Midbrain (tissue), 1 donor: Measurements from ENCODE around the gene MAP4K4.
A peak's percentile ranks its signal among the peaks of the same experiment; 100 is the strongest.

ENCODE experiments used
- DNase-seq: peaks from one replicate; lab custom pipeline; 2025; lab: John Stamatoyannopoulos, UW

Gene MAP4K4

DNA sequence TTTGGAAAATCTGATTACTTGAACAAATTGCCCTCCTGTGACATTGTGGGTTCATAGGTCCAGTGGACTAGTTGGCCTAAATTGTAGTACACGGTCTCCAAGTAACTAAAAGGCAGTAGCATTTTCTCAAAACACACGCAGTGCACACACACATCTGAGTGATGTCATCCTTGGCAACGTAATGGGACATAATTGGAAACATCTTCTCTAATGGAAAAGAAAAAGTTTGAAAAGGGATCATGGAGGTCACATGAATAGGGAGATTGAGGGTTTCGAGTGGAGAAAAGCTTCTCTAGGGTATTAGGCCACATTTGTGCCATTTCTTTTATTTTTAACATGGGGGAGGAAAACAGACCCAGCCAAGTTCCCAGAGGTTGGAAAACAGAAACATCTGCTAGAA, 93.3 kb downstream of the MAP4K4 start:
- no peak for DNase-seq

DNA sequence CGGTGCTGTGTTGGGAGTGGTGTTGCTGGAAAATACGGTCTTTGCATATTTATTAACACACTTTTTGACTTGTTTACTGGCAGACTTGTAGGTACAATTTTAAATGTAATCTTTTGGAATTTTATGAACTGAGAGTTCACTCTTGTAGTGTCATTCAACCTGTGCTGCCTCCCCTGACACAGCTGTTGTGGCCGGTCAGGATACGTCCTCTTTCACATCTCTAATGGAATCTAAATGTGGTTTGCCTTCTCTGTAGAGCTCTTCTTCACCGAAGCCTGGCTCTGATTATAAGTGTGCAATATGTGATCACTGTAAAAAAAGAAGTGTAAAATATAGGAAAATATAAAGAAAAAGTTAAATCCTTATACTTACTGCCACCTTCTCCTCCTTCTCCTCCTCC, 94.7 kb downstream of the MAP4K4 start:
- no peak for DNase-seq

DNA sequence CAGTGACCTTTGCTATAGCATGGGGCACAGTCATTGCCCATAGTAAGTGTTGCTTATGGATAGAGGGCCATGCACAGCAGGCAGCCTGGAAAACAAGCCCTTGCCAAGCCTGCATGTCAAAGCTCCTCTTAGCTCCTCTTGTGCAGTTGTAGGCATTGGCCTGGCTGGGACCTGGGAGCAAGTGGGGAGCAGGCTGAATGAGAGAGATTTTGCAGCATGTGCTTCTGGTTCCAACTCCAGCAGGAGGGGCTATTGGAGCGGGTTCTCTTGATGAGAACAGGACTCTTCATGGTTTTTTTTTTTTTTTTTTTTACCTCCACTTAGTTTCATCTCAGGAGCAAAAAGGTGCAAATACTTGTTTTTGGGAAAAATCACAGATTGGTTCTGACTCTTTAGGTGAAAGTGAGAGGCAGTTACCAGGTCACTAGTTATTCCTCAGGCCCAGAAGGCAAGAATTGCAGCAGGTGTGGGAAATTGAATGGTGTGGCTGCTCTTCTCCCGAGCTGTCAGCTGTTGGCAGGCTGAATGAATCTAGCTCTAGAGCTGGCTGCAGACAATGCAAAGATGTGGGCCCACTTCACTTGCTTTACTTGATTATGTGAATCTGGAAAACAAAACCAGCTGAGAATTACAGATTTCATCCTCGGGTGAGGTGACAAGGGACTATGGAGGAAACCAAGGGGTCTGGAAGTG, 95.9 kb downstream of the MAP4K4 start:
- peak; percentile 70 for DNase-seq

DNA sequence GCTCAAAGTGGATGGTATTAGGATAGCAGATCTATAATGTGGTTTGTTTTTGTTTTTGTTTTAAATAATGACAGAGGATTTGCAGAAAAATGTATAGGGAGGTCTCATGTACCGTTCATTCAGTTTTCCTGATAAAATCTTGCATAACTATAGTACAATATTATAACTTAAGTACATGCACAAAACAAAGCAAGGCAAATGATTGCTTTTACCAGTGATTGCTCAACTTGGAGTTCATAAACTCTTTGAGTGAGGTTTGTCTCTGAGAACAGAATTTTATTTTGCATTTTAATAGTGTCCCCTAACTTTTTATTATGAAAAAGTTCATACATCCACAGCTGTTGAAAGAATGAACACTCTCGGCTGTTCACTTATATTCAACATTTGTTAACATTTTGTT, 96.6 kb downstream of the MAP4K4 start:
- no peak for DNase-seq

DNA sequence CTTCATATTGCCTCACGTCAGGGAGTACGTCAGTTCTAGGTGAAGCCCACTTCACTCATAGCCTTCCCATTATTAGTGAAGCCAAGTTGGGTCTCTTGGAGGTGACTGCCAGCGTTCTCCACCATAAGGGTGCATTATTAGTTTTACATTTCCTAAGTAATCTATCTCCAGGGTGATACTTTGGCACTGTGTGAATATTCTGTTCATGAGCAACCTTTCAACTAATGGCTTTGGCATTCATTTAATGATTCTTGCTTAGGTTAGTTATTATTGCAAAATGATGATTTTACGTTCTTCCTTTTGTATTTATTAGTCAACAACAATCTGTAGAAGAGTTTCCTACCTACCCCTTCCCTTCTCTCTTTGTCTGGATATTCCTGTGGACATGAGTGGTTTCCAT, 97.5 kb downstream of the MAP4K4 start:
- no peak for DNase-seq

DNA sequence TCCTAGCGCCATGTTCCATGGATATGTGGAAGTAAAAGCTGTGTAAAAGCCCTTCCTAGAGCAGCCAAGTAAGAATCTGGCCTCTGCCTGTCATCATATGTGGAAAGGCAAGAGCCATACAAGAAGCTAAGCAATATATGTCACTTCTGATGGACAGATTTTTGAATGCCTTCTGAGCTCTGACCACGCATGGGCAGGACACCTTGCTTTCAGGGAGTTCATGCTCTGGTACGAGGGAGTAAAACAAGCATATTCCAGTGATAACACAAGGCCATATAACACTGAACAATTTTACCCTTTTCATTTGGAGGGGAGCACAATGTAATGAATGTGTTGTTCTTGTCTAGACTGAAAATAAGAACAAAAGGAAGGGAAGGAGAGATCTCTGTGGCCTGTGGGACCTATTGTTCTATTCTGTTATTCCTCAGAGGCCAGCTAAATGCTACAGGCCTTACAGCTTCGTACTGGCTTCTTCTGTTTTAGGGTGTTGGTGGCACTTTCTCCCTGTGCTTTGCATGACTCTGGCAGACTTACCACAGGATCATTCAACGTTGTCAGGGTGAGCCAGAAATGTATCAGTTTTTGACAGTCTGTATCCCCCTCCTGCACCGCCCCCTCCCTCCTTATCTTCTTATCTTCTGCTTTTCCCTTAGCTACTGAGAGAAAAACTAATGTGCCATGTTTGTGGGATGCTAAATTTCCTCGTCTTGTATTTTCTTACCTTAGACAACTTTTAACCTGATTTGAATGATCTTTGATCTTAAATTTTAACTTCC, 99.5 kb downstream of the MAP4K4 start:
- DNase-seq = peak; percentile 39

DNA sequence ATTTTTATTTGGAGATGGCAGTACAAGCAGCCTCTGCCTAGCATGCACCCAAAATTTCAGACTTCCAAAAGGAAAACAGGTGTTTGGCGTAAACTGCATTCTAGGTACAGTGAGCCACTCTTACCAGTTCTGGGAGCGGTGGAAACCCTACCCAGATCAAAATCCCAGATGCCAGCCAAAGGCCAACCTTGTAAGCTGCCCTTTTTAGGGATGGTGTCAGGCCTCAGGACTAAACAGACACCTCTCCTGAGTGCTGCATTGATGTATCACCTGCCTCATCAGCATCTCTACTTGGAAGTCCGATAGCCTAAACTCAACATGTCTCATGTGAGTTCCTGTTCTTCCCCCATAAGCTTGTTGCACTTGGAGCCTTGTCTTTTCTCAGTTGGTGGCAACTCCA, 104.0 kb downstream of the MAP4K4 start:
- no peak for DNase-seq

DNA sequence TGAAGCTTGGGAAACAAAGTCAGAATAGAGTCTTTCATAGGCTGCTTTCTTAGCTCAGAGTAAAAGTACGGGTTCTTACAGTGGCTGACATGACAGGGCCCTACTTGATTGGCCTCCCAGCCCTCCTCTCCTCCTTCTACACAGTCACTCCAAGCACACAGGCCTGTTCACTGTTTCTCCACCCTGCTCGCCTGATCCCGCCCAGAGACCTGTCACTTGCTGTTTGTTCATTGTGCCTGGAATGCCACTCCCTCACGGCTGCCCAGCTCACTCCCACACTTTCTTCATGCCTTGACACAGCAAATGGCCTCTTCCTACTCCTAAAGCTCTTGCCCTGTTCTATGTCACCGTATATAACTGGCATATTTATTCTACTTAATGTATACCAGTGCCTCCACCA, 104.8 kb downstream of the MAP4K4 start:
- DNase-seq = no peak

DNA sequence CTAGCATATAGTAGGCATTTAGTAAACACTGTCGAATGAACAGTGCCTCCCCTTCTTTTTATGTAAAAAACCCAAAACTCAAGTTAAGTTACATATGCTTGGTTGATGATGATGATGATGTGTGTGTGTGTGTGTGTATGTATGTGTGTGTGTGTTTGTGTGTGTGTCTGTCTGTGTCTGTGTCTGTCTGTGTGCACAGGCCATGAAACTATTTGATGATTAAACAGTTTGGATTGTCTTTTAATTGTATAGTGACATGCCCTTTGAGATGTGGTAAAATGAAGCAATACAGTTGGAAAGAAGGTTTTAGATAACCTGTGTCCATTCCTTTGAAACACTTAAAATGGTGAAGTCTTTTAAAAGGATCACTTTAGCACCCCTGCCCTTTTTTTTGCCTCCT, 105.6 kb downstream of the MAP4K4 start:
- no peak for DNase-seq

DNA sequence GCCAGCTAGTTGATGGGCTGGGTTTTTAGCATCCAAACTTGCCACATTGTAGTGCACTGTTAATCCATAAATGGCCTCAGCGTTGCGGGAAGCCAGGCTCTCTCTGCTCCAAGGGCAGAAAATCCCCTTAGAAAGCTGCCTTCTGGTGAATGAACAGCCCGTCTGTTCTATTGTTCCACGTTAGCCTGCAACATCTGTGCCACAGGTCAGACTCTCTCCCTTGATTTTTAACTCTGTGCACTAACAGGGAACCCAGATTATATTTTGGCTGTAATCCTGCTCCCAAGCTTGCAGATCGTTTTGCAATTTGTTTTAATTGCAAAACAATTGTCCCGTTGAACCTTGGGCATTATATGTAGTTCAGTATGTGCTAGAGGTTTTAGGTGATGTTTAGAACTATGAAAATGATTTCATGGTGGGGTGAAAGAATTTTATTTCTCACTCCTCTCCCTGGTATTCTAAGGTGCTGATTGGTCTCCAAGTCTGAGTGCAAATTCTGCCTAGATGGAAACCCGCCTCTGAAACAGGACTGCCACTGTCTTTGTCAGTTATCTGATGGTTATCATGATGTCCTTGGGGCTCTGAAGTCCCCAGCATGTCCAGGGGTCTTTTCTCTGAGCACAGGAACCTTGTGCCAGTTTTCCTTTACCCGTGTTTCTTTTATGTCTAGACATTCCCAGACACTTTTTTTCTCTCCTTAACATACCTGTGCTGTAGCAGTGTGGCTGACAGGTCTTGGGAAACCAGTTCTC, 106.6 kb downstream of the MAP4K4 start:
- peak; percentile 54 for DNase-seq

DNA sequence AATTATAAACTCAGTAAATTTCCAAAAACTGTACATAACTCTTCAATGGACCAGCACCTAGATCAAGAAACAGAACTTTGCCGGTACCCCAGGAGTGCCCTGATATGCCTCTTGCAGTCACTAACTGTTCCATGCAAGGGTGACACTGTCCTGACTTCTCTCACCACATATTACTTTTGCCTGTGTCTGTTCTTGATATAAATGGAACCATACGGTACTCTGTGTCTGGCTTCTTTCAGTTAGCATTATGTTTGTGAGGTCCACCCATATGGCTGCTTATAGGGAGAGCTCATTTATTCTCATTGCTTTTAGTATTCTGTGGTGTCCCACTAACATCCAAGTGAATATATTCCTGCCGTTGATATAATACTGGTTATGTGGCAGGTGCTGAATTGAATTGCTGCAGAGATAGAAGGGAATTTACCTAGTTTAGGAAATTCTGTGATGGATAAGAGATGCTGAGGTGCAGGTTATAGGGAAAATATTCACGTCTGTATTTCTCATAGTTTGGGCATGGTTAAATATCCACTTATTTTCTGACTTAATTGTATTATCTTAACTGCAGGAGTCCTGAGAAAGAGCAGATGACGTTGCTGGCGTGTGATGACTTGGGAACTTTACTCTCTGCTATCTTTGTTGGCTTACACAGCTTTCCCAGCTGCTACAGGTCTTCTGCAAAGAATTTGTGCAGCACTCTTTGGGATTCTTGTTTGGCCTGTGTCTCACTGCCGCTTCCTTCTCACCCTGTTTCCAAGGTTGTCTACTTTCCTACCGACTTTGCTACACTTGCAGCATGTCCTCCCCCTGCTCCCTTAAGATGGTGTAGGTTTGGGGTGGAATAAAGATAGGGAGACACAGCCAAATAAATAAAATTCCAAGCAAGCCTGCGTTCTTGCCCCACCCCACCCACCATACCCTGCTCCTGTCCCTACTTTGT, 107.9 kb downstream of the MAP4K4 start:
- DNase-seq = no peak

DNA sequence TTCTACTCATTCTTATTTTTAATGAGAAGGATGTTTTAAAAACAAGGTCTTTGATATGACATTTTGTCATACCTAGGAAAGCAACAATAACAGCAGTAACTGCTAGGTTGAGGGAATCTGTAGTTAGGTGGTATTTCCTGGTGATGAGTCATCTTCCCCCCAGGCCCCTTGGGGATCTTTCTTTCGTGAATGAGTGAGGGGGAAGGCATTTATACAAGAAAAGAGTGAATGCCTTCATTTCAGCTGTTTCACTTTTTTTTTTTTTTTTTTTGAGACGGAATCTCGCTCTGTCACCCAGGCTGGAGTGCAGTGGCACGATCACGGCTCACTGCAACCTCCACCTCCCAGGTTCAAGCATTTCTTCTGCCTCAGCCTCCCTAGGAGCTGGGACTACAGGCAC, 108.6 kb downstream of the MAP4K4 start:
- no peak for DNase-seq

DNA sequence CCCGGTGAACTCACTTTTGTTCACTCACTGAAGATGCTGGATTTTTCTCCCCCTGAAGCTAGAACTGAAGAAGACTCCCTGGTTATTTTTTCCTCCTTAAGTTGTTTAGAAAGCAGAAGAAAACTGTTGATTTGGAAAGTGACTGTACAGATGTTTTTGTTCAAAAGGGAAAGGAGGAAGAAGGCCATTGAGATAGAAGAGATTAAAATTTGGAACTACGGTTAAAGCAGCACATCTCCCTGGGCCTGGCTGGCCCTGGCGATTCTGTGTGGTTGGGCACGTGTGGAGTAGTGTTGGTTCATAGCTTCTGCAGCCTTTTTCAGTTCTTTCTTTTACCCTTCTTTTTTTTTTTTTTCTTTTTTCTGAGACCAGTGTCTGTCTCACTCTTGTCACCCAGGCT, 109.2 kb downstream of the MAP4K4 start:
- no peak for DNase-seq

DNA sequence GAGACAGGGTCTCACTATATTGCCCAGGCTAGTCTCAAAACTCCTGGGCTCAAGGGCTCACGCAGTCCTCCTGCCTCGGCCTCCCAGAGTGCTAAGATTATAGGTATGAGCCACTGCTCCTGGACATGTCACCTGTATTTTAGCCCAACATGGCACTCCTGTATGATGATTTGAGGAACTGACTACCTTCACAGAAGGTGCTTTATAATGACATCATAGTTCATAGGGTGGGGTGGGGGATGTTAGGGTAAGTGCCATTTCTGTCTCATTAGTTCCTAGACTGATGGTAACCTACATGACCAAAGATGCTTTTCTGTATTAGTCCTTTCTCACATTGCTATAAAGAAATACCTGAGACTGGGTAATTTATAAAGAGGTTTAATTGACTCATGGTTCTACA, 109.7 kb downstream of the MAP4K4 start:
- no peak for DNase-seq

DNA sequence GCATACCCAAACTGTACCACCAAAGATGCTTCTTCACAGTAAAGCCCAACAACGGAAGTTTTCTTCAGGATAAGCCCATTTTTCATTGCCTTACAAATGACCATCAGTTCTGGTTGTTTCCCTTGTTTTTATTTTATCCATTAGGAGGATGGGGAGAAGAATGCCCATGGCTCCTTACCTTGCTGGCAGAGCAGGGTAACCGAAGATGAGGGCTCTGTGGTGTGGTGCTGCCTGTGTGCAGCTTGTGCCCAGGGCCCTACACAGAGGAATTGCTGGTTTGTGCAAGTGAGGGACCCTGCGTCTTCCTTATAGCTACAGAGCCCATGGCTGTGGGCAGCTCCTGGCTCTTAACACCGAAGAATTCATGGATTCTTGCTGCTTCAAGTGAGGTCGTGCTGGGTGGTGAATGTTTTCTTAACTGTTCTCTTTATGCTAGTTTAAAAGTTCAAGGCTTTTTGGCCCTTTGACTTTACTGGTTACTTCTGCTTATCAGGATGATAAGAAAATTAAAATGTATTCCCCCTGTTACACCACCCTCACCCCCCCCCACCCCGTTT, 110.6 kb downstream of the MAP4K4 start:
- no peak for DNase-seq

DNA sequence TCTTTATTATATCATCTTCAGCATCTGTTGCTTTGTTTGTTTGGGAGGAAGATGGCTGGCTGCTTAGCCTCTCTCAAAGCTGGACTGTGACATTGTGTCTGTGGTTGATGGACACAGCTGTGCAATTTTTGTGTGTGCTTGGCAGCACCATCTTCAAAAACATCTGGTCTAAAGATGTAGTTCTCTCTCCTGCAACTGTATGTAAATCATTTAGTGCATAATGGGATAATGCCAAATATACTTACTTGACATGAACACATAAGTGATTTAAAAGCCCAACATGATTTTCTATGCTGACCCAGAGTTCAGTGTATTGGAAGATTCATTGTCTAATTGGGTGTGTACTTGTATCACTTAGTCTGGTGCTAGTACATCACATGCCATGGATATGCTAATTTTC, 112.2 kb downstream of the MAP4K4 start:
- peak; percentile 23 for DNase-seq

DNA sequence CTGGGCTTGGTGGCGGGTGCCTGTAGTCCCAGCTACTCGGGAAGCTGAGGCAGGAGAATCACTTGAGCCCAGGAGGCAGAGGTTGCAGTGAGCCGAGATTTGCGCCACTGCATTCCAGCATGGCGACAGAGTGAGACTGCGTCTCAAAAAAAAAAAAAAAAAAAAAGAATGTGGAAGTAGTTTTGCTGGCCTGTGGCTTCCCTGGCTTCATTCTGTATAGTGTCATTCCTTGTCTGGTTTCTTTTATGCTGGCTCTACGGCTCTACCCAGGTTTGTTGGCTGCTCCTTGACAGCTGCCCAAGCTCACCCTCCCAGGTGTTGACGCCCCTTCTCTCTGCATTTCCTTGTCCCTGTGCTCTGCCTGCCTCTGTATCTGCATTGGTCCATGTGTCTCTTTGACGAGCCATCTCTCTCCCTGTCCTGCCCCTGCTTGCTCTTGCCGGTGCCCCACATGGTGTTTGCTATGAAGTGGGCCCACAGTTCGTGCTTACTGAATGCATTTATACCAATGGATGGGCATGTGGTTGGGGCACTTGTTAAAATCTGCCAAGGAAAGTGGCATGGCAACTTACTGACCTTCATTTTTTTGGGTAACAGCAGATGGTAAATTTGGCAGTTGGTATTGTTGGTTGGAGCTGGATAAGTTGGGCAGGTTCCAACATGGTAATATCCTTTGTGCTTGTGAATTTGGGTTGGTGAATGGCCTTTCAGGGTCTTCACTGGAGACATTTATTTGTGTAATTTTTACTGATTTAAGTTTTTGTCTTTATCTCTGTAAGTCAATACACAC, 113.9 kb downstream of the MAP4K4 start:
- DNase-seq = no peak

DNA sequence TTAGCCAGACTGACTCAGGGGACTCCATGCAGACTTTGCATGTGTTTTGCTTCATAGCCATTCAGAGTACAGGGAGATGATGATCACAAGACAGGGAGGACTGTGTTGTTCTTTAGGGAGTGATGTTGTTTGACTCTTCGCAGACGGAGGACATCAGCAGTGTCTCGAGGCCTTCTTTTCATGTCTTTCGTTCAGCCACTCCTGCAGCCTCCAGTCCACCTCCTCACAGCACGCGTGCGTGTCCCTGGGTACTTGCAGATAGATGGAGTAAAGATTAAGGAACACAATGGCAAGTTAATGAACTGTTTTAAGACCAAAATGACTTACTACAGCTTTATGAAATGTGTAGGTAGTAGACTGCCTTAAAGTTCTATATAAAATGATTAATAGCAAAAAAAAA, 114.7 kb downstream of the MAP4K4 start:
- no peak for DNase-seq

DNA sequence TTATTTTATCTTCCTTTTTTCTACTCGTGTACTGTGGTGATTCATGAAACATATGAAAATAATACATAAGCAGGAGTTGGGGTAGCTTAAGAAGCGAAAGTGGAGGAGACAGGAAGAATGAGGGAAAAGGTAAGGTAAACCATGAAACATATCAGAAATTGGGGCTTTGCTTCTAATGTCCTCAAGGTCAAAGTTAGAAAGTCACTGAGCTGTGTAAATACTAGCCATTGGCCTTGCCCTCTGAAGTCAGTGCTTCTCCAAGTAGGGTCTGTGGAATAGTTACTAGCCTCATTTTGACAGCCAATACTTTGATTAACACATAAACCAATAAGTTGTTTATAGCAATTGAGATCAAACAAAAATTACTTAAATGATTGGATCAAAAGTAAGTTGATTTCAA, 117.2 kb downstream of the MAP4K4 start:
- no peak for DNase-seq

DNA sequence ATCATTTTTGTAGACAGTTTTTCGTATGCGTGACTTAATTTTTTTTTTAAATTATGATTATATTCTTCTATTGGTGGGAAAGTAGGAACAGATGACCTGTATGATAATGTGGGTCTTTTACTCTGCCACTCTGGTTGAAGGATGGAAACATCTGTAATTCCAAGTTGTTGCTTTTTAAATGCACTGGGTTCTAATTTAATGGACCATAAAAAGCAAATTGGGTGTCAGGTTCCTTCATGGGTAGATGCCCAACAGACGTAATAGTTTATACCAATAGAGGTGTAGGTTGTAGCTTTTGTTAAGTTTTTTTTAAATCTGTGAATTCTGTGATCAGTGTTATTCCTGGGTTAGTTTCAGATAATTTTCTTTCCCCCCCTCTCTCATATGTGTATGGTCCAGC, 117.6 kb downstream of the MAP4K4 start:
- DNase-seq = no peak
